Stimulated activated CD8-positive, alpha-beta memory T cell treated with anti-CD3 and anti-CD28 coated beads, Interleukin-15, amount 100 ng/mL, for 48 hours (primary cell): Measurements from ENCODE around the gene MCC.

Experiments used
- DNase-seq, 2 donors: peaks; one replicate each; pipeline ENCODE4 v3.0.0-alpha.2; 2020; ENCODE audit warnings: low read depth in 2 of 2

MCC gene

GRCh38 chr5:113271745-113272454 lies 216.4 kb downstream of the MCC start:
- DNase-seq = no peak

DNA sequence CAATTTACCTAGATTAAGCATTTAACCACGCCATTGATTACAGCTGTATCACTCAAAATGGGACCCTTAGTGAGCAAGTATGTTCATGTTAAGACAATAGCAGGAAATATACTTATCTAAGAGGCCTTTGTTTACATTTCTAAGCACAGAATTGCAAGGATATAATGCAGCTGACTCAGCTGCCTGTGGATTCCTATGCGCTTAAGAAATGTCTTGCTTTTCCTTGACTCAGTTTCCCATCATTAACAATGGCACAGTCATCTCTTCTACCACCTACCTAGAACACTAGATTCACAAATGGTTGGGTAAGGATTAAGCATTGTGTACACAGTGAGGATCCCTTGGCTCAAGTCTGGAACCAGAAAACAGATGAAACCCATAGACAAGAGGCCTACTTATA lies 217.2 kb downstream of the MCC start:
- DNase-seq = no peak

GRCh38 chr5:113270086-113270485 lies 218.2 kb downstream of the MCC start:
- no peak for DNase-seq

GRCh38 chr5:113269023-113269997 lies 218.9 kb downstream of the MCC start:
- no peak for DNase-seq

DNA sequence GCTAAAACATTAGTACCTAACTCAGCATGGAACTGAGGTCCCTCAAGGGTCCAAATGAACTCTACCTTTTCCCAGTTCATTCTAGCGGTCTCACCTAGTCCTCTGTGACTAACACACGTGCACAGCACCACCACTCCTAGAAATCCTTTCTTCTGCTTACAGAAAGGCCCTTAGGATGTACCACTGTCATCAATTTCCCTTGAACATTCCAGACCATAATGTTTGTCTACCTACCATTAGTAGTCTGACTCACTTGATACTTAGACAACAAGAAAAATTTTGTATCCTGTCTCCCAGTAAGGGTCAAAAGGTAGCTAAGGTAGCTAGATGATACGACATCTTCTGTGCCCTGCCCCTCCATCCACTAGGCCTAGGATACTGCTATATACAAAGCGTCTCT lies 220.0 kb downstream of the MCC start:
- no peak for DNase-seq

- DNase-seq = no peak
These were observed 220.8 kb downstream of the MCC start for GRCh38 chr5:113267361-113267900.

GRCh38 chr5:113266913-113267227 lies 221.4 kb downstream of the MCC start:
- no peak for DNase-seq

- no peak for DNase-seq
These were observed 221.9 kb downstream of the MCC start for GRCh38 chr5:113266227-113266912.

GRCh38 chr5:113265190-113265589 lies 223.1 kb downstream of the MCC start:
- no peak for DNase-seq

DNA sequence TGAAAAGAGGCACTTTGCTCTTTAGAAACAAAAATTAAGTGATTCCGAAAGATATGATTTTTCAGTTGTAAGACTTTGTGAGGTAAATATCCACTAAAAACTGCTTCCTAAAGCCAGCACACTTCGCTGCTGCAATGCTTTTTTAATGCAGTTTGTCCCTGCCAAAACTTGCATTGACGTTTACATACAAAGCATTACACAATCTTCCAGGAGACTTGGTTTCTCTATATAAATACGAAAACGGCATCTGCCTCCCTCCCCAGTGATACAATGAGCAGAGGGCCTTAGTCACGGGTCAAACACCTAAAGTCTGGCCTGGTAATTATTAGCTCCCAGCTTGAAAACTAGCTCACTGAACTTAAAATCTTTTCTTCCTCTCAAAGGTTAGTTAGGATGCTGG lies 224.2 kb downstream of the MCC start:
- DNase-seq = no peak

DNA sequence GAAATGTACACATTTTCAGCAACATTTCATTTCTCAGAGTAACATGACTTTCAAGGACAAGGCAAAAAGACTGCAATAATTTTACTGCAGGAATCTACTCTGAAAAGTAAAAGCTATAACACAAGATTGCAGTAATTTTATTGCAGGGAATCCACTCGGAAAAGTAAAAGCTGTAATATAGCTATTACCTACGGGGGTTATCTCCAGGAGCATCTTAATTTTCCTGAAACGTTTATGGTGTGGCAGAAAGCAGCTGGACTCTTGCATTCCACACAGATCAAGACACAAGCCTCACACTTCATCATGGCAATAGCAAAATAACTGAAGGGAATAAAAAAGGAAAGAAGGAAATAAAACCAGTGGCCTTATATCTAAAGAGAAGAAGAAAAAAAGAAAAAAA lies 224.7 kb downstream of the MCC start:
- no peak for DNase-seq

DNA sequence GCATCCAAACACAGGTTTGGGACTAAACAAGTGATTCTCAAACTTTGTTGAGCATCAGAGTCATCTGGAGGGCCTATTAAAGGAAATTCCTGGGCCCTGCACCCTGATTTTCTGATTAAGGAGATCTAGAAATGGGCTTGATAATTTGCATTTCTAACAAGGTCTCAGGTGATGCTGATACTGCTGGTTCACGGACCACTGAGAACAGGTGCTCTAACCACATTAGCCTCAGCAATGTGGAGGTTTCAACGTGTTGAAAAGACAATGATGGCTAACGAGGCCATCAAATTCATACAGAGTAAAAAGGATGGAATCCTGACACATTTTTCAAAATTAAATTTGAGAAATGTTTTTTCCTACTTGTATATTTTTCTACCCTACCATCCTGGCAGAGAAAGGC lies 225.6 kb downstream of the MCC start:
- DNase-seq = no peak

DNA sequence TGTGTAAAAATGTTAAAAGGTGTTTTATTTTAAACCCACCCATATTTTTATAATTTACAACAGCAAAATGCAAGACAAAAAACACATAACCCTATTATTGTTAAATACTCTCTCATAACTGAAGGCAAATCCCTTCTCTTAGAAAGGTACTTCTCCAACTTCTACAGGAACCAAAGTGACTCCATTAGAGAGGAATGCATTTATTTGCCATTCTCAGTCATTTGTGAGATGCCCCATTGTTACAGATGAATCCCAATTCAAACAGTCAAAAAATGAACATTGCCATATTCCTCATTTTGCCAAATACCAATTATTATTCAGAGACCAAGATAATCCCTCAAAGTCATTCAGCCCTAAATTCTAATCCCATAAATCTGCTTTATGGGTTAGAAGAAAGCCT lies 229.2 kb downstream of the MCC start:
- no peak for DNase-seq

DNA sequence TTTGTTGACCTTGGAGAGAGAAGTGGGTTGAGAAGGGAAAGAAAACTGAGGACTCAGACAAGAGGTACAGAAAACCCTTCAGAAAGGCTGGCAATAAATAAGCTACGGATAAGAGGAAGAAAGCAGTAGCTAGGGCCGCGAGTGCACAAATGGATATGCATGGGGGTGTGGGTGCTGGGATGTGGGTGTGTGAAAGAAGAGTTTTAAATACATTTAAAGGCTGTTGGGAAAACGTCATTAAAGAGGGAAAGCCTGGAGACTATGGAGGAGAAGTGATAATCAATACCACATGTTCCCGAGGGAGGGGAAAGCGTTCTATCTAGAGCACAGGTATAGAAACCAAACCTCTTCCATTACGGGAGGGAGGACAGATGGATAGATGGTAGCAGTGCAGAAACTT lies 230.7 kb downstream of the MCC start:
- no peak for DNase-seq

- DNase-seq = no peak
These were observed 231.4 kb downstream of the MCC start for GRCh38 chr5:113256671-113257452.

DNA sequence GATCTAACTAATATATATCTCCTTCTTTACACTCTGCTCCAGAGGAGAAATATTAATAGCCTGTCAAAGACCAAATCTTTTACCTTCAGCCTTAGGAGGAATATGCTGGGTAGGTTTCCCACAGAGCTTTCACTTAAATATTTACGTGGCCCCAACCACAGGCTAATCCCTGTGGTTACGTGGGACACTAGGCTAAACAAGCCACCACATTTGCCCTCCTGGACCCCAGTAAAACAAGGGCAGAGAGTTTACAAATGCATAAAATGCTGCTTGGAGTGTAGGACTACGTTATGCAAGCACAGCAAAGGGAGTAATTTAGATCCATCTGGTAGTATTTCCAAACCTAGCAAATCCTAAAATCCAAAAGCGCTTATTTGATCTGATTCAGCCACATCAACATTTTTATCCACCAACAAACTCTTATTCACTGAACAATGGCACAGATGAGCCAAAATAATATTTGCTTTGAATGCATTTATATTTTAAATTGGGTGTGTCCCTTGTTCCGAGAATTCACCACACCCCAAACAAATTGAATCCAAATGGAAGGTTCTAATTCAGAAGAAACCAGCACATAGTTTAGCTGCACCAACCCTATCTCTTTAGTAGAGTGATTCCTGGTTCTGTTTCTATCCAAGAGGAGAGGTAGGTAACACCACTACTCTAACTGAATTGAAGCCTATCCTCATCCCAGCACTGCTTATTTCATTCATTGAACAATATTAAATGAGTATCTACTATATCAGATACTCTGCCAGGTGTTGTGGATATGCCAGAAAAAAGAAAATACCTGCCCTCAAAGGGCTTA lies 232.5 kb downstream of the MCC start:
- no peak for DNase-seq

DNA sequence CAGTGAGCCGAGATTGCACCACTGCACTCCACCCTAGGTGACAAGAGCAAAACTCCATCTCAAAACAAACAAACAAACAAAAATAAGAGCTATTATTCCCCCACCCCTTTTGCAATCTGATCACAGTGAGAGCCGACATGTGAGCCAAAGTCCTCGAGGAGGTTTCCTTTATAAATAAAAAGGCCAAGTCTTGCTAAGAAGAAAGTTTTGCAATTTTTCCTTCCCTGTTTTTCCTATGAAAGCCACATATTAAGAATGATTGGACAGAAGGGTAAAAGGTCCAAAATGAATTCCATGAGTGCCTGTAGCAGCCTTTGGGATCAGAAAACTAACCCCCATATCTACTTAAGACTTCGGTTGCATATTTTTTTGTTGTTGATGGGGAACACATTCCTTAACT lies 233.1 kb downstream of the MCC start:
- DNase-seq = no peak

DNA sequence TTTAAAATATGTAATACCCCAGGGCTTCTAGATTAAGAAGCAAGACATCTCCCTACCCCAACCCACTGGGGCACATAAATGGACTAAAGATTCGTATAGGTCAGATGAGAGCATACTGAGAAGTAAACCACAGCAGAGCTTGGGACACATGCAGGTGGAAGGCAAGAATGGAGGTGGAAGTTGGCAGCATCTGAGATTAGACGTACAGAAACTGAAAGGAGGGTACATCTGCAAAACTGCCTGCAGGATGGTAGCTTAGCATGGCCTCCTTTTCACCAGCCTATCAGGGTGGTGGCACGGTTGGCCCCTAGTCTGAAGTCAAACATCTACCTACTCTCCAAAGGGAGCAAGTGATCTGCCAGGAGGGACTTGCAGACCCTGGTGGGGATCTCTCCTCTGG lies 235.2 kb downstream of the MCC start:
- DNase-seq = no peak

- no peak for DNase-seq
These were observed 236.2 kb downstream of the MCC start for GRCh38 chr5:113252066-113252465.

DNA sequence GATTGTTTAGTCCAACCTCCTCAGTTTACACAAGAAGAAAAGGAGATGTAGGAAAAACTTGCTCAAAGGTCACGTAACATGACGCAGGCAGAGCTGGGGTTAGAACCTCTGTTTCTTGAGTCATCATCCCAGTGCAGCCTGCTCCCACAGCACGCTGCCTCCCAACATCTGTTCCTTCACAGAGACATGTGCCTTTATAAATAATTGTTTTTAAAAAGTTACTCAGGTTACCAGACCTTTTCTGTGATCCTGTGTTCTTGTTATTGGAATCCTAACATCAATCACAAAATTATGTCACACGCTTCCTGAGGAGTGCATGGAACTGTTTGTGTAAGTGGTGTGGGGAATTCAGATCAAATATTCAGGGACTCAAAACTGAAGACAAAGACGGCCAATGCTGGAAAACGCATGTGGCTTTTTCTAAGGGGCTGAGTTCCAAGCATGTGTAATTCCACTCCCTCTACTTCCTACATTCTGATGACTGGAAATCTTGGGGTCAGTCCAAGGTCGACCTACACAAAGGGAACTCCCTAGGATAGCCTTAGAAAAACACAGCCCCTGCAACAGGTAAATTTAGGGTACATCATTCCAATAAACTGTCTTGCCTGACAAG lies 237.8 kb downstream of the MCC start:
- DNase-seq = no peak
